ENCODE data around the gene MOCS3.

MOCS3 gene

GRCh38 chr20:50958615-50959542 lies at the start of gene MOCS3:
MOCS3 (plus strand) TSS chr20:50958818; CDS start chr20:50958843, 25 bp downstream.
- DNase-seq, result peak; percentile 70

DNA sequence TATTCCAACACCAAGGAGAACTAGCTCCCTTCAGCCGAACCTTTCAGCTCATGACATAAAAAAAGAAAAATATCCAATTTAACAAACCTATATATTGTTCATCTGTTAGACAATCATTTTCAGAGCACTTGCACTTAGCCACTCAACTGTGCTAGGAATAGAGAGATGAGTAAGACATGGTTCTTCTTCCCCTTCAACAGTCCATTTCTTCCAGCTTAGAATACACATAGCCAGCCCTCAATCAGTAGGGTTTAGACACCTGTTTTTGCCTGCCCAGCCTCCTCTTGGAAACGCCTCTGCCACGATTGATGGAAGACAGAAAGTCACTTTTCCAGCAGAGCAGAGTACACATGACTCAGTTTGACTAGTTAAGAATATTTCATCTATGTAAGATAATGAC lies 49.2 kb upstream of the MOCS3 start:
- no peak for DNase-seq

GRCh38 chr20:50911030-50911429 lies 47.6 kb upstream of the MOCS3 start:
- no peak for DNase-seq

GRCh38 chr20:50911716-50912115 lies 46.9 kb upstream of the MOCS3 start:
- DNase-seq, result no peak

DNA sequence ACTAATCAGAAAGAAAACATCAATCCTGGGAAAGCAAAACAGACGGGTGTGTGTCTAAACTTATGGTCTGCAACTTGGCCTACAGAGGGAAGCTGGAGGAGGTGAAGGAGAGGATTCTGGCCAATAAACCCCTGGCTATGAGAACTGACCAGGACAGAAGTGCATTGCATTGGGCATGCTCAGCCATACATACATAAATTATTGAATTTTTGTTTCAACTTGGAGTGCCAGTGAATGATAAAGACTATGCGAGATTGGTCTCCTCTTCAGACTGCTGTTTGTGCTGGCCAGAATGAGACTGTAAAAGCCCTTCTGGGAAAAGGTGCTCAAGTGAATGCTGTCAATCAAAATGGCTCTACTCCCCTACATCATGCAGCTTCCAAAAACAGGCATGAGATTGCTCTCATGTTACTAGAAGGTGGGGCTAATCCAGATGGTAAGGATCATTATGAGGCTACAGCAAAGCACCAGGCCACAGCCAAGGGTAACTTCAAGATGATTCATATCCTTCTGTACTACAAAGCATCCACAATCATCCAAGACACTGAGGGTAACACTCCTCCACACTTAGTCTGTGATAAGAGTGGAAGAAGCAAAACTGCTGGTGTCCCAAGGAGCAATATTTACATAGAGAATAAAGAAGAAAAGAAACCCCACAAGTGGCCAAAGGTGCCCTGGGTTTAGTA lies 44.8 kb upstream of the MOCS3 start:
- DNase-seq, result no peak

DNA sequence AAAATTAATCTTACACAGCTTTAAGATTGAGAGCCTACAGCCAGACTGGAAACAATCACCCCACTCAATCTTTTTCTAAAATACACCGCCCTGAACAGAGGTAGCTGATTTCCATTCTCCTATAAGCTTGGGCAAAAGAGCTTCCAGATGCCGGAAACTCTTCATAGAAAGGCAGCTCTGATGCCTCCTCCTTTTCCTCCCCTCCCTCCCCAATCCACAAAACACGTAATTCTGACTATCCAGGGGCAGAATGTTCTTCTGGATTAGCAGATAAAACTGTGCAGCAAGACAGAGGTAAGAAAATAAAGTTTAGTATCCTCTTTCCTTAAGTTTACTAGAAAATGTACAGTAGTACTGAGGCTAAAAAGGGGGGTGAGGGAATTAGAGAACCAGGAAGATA lies 43.2 kb upstream of the MOCS3 start:
- DNase-seq, result no peak

DNA sequence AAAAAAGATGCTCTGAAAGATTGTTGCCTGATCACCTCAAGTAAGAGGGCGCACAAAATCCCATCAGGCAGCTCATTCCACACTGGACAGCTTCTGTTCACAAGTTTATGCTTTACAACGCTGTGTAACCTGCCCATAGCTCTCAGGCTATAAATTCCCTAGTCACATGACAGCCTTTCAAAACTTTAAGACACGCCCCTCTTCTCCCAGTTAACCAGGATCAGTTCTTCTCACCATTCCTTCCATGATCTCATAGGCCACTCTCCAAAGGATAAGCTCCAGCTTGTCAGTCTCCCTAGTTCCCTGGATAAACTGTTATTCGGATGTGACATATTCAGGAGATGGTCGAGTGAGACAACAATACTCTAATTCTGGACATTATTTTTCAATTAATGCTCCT lies 42.4 kb upstream of the MOCS3 start:
- no peak for DNase-seq

DNA sequence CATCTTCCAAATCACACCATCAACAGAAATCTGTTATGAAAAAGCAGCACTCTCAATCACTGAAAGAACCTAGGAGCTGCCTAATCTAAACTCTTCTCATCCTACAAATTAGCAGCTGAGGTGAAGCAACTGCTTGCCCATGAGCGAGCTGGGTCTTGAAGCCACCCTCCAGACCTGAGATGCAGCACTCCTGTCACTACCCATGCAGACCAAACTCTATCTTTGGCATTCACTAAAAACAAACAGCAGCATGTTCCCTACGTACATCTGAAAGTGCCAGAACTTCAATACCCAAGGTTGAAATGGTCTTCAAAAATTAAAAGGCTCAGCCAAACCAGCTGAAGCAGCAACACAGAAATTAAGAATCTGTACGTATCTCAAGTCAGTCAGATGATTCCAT lies 41.7 kb upstream of the MOCS3 start:
- DNase-seq, result no peak

GRCh38 chr20:50918403-50918802 lies 40.2 kb upstream of the MOCS3 start:
- DNase-seq, result no peak

DNA sequence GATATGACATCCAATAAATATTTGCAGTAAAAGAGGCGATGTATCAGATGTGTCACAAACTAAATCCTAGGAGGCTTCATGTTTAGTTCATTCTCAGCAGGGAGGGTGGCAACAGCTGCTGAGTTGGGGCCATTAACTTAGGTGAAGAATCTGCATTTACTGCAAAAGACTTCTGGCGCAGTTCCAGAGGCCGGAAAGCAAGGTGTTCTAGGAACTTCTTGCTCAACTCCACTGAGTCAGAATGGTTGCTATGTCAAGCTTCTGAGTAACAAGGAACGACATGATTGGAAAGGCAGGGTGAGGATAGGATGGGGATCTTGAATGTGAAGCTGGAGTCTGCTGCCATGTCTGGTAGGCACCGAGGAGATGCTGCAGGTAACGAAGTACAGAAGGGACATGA lies 39.1 kb upstream of the MOCS3 start:
- no peak for DNase-seq

DNA sequence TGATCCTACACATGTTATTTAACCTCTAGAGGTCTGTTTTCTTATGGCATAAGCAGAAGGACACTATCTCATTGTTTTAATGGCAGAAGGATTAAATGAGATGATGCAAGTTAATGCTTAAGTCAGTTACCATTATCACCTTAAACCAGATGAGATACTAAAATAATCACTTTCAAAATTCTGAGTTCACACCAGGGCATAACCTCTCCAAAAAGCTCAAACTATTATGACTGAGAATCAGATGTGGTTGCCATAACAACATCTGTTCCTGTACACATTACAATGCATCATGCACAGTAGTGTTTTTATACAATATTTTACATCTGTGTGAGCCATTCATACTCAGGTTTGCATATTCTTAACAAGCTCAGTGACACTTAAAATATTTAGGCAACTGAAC lies 37.6 kb upstream of the MOCS3 start:
- no peak for DNase-seq

- no peak for DNase-seq
These were observed 36.7 kb upstream of the MOCS3 start for GRCh38 chr20:50921803-50922501.

DNA sequence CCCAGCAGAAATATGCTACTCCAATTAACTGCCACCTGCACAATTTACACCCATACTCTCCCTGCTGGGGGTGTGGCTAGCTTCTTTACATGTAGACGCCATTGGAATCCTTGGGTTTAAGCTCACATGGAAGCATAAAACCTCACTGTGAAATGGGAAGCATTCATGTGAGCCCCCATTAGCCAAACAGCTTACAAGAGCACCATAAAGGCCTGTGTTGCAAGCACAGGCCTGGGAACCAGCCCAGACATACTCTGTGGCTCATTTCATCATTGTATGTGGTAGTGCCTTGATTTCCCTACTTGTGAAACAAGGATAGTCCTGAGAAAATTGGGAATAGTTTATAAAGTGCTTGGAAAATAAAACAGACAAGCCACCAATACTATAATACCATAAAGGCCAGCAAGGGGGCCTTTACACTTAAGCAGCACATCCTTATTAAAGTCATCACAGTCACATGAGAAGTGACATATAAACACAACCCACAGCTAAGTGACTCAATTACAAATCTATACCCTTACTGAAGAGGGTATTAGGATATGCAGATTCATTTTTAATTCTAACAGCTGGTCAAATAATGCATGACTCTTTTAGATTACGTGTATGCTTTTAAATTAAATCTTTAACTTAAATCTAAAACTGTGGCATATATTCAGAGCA lies 34.2 kb upstream of the MOCS3 start:
- DNase-seq, result no peak

DNA sequence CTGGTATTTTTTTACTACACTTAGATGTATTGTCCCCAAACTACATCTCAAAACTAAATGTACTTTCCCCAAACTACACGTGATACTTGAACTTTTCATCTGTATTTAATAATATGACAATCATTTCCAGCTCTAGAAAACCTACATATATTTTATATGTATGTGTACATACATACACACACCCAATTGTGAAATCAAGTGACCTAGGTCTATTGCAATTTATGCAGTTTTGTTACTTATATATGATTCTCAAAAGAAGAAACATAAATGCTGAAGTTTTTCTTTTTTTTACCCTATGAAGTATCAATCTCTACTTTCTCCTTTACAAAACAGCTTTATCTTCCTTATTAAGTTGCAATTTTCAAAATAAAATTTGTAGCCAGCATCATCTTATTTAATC lies 32.1 kb upstream of the MOCS3 start:
- DNase-seq, result no peak

- DNase-seq, result no peak
These were observed 30.1 kb upstream of the MOCS3 start for GRCh38 chr20:50928469-50928868.

DNA sequence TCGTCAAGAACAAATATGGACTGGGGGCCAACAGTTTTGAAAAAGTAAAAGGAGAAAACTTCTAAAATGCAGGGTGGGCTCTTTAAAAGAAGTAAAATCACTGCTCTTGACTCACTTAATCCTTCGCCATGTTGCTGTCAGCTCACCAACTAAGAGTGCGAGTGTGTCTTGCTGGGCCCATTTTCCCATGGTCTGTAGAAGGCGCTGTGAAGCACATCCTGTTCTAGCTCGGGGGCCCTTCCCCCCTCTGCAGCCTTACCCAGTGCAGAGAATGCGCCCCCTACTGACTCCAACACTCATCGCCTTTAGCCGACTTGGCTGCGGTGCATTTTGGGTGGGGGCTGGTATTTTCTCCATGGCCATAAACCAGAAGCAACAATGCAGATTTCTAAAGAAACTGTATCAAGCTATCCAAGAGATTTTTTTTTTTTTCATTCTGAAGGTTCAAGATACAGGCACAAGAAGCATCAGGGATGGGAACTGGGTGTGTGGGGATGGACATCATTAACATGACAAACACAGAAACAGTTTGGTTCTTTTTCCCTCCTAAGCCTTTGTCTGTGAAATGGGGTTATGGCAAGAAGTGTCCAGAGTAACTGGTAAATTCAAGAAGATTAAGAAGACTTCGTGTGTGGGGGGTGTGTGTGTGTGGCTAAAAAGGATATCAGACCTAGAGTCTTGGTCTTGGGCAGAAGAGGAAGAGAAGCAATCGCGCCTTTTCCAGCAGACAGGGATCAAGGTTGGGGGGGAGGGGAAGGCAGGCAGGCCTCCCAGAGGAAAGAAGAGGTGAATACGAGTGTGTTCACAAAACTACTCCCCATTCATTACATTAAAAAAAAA lies 29.1 kb upstream of the MOCS3 start:
- DNase-seq, result peak; percentile 86

GRCh38 chr20:50930139-50930975 lies 28.3 kb upstream of the MOCS3 start:
- peak; percentile 22 for DNase-seq

GRCh38 chr20:50930976-50931305 lies 27.7 kb upstream of the MOCS3 start:
- peak; percentile 85 for DNase-seq

DNA sequence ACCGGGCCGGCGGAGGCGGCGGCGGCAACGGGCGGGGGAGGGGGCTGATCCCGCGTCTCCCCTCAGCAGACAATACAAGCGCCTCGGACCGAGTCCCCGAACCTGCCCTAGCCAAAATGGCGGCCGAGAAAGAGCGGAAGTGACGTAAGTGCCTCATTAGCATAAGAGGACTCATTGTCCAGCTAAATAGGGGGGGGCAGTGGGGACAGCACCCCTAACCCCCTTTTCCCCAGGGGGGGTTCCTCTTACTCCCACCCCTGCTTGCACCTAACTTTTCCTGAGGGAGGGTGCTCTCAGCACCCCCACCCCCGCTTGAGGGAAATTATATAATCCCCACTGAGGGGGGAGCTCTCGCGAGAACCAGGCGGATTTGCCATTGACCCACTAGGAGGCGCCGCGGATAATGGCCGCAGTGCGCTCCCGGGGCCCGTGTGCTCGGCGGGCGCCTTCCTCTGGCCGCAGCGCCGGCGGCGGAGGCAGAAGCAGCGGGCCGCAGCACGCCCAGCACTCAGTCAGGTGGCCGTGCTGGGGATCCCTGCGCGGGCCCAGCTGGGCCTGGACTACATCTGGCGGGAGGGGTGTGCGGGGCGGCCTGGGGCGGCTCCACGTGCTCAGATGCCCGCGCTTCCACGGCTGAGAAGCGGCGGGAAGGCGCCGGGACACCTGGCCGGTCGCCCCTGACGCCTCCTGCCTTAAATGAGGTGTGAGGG lies 27.2 kb upstream of the MOCS3 start, which contains the start of gene ADNP:
Gene ADNP, minus strand, starts transcription at position 132 of the 710 bp plus-strand sequence. CDS start 27,441 bp downstream, outside the sequence.
- peak; percentile 95 for DNase-seq

DNA sequence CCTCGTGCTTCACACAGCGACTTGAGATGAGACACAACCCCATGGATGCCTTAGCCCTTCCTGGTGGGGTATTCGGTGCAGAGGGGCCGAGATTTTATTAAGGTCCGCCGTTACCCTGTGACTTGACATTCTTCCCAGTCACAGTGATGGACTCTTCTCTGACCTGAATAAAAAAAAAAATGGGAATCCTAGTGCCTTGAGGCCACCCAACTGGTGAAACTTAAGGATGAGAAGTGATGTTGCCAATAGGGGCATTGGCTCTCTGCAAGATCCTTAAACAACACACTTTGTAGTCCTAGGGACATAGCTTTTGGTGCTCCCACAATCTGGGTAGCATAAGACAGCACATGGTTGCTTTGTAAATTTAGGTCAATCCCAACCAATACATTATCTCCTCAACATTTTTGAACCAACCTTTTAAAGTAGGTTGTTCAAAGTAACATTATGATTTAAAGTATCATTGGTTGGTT lies 26.6 kb upstream of the MOCS3 start:
- no peak for DNase-seq
